Fibroblast of skin of left quadriceps (primary cell): ENCODE results near the gene GDPGP1.

Experiments
- DNase-seq, 2 experiments: peaks; one replicate each; pipeline ENCODE4 v3.0.0-alpha.2; 2013; ENCODE audit warnings: low read depth in 2 of 2

Gene GDPGP1

GRCh38 chr15:90225504-90226234 lies 8.3 kb upstream of the GDPGP1 start:
- no peak for DNase-seq

GRCh38 chr15:90227336-90227735 lies 6.7 kb upstream of the GDPGP1 start:
- DNase-seq, result no peak

GRCh38 chr15:90227816-90228772 lies 5.9 kb upstream of the GDPGP1 start:
- no peak for DNase-seq

GRCh38 chr15:90228960-90229359 lies 5.0 kb upstream of the GDPGP1 start:
- no peak for DNase-seq

GRCh38 chr15:90230071-90230494 lies 3.9 kb upstream of the GDPGP1 start:
- DNase-seq, result no peak

- DNase-seq, result no peak
Measured at GRCh38 chr15:90230610-90231009, 3.4 kb upstream of the GDPGP1 start.

GRCh38 chr15:90231028-90232017 lies 2.7 kb upstream of the GDPGP1 start:
- no peak for DNase-seq

- no peak for DNase-seq
Measured at GRCh38 chr15:90232196-90232595, 1.8 kb upstream of the GDPGP1 start.

GRCh38 chr15:90232941-90233386 lies 1.0 kb upstream of the GDPGP1 start:
- no peak for DNase-seq

- peak; percentile 92 to 93 for DNase-seq
Measured at GRCh38 chr15:90233387-90234095, 468 bp upstream of the GDPGP1 start, which contains the start of gene CIB1. CIB1 (minus strand) TSS chr15:90233941; CDS start chr15:90233885, 56 bp downstream.

GRCh38 chr15:90239371-90239770 lies 5.4 kb downstream of the GDPGP1 start:
- DNase-seq, result no peak

GRCh38 chr15:90240856-90241255 lies 6.8 kb downstream of the GDPGP1 start:
- no peak for DNase-seq

GRCh38 chr15:90241343-90242192 lies 7.6 kb downstream of the GDPGP1 start:
- no peak for DNase-seq

GRCh38 chr15:90243943-90244639 lies 10.1 kb downstream of the GDPGP1 start:
- no peak for DNase-seq

- DNase-seq, result no peak
Measured at GRCh38 chr15:90248789-90249202, 14.8 kb downstream of the GDPGP1 start.

GRCh38 chr15:90249203-90249863 lies 15.3 kb downstream of the GDPGP1 start, which contains the start of gene TTLL13:
TTLL13 (plus strand) TSS chr15:90249556; CDS start chr15:90250631, 1,075 bp downstream.
- DNase-seq, result peak; percentile 61 to 62

- no peak for DNase-seq
Measured at GRCh38 chr15:90257776-90258175, 23.8 kb downstream of the GDPGP1 start.

GRCh38 chr15:90259524-90259923 lies 25.5 kb downstream of the GDPGP1 start:
- no peak for DNase-seq
